Ectodermal cell (in vitro differentiated cells): ENCODE results near the gene PPP2R2C.

ENCODE experiments used
- H3K27ac ChIP-seq: 2 replicates; pipeline ENCODE4 v1.7.0; 2013; ENCODE audit warnings: mild to moderate bottlenecking, low read depth, low read length; ENCODE audit not compliant: insufficient read depth, poor library complexity, severe bottlenecking
- H3K27me3 ChIP-seq: 2 replicates; pipeline ENCODE4 v1.7.0; 2013; ENCODE audit warnings: mild to moderate bottlenecking, low read length; ENCODE audit not compliant: insufficient read depth, control insufficient read depth, poor library complexity, severe bottlenecking
- H3K36me3 ChIP-seq: one replicate; pipeline ENCODE4 v1.7.0; 2013; ENCODE audit warnings: low read length; ENCODE audit not compliant: control insufficient read depth, insufficient read depth
- H3K4me1 ChIP-seq: one replicate; pipeline ENCODE4 v1.7.0; 2013; ENCODE audit warnings: low read length; ENCODE audit not compliant: control insufficient read depth, insufficient read depth
- H3K4me3 ChIP-seq: 2 replicates; pipeline ENCODE4 v1.7.0; 2013; ENCODE audit warnings: low read depth, low read length, control low read depth; ENCODE audit not compliant: insufficient read depth
- H3K9me3 ChIP-seq: 2 replicates; pipeline ENCODE4 v1.7.0; 2013; ENCODE audit warnings: mild to moderate bottlenecking, low read length, moderate library complexity; ENCODE audit not compliant: control insufficient read depth
- WGBS, 2 experiments: methylation state at CpG; one replicate each; pipeline ENCODE4 v1.1.7; 2013; ENCODE audit warnings: missing lambda C conversion rate in 2 of 2; 5-methylcytosine and 5-hydroxymethylcytosine counted together

The PPP2R2C gene

GRCh38 chr4:6381571-6382123 is 90.8 kb downstream of the PPP2R2C start:
- WGBS, 2 experiments = 81 to 91% methylated on average over 4 of the region's 4 CpGs
- Histone ChIP-seq H3K4me3 (no peak overlapping the region), H3K27me3 (no peaks in the 10 kb centered on the region), H3K36me3 (no peaks in the 10 kb centered on the region), H3K27ac (no peak overlapping the region), H3K9me3 (no peaks in the 10 kb centered on the region), H3K4me1 (peaks cover 28% of the 10 kb centered on the region)

GRCh38 chr4:6380746-6381410 is 91.5 kb downstream of the PPP2R2C start:
- Histone ChIP-seq H3K9me3 (no peaks in the 10 kb centered on the region), H3K4me1 (peaks cover 29% of the 10 kb centered on the region), H3K36me3 (no peaks in the 10 kb centered on the region), H3K4me3 (no peak overlapping the region), H3K27ac (no peak overlapping the region), H3K27me3 (no peaks in the 10 kb centered on the region)
- 82 to 88% methylated on average over 21 of the region's 21 CpGs for WGBS, 2 experiments

GRCh38 chr4:6379767-6380745 is 92.4 kb downstream of the PPP2R2C start:
- no peaks in the 10 kb centered on the region for H3K9me3 ChIP-seq
- H3K4me3 ChIP-seq = no peak overlapping the region
- H3K36me3 ChIP-seq = no peaks in the 10 kb centered on the region
- H3K4me1 ChIP-seq = peaks cover 29% of the 10 kb centered on the region
- WGBS, 2 experiments = 57 to 59% methylated on average over 24 of the region's 24 CpGs
- H3K27me3 ChIP-seq = no peaks in the 10 kb centered on the region
- H3K27ac ChIP-seq = no peak overlapping the region

- no peak overlapping the region for H3K4me3 ChIP-seq
- H3K4me1 ChIP-seq = peaks cover 29% of the 10 kb centered on the region
- no peak overlapping the region for H3K27ac ChIP-seq
- H3K36me3 ChIP-seq = no peaks in the 10 kb centered on the region
- H3K27me3 ChIP-seq = no peaks in the 10 kb centered on the region
- H3K9me3 ChIP-seq = no peaks in the 10 kb centered on the region
- WGBS, 2 experiments = 92% methylated on average over 41 of the region's 41 CpGs
Measured at GRCh38 chr4:6378493-6379445, 93.6 kb downstream of the PPP2R2C start.

GRCh38 chr4:6377626-6378492 is 94.6 kb downstream of the PPP2R2C start:
- WGBS, 2 experiments = 57 to 64% methylated on average over 25 of the region's 25 CpGs
- no peaks in the 10 kb centered on the region for H3K27me3 ChIP-seq
- no peak overlapping the region for H3K4me3 ChIP-seq
- no peaks in the 10 kb centered on the region for H3K36me3 ChIP-seq
- no peaks in the 10 kb centered on the region for H3K9me3 ChIP-seq
- peaks cover 29% of the 10 kb centered on the region for H3K4me1 ChIP-seq
- no peak overlapping the region for H3K27ac ChIP-seq

GRCh38 chr4:6375620-6376295 is 96.7 kb downstream of the PPP2R2C start:
- H3K4me1 ChIP-seq = peaks cover 26% of the 10 kb centered on the region
- no peaks in the 10 kb centered on the region for H3K9me3 ChIP-seq
- no peaks in the 10 kb centered on the region for H3K27me3 ChIP-seq
- 92 to 94% methylated on average over 19 of the region's 19 CpGs for WGBS, 2 experiments
- no peak overlapping the region for H3K27ac ChIP-seq
- H3K4me3 ChIP-seq = no peak overlapping the region
- H3K36me3 ChIP-seq = no peaks in the 10 kb centered on the region

- 93% methylated on average over 10 of the region's 10 CpGs for WGBS, 2 experiments
- no peak overlapping the region for H3K27ac ChIP-seq
- peaks cover 26% of the 10 kb centered on the region for H3K4me1 ChIP-seq
- no peaks in the 10 kb centered on the region for H3K27me3 ChIP-seq
- no peaks in the 10 kb centered on the region for H3K9me3 ChIP-seq
- no peak overlapping the region for H3K4me3 ChIP-seq
- no peaks in the 10 kb centered on the region for H3K36me3 ChIP-seq
Measured at GRCh38 chr4:6374575-6374974, 97.8 kb downstream of the PPP2R2C start.

GRCh38 chr4:6373541-6374410 is 98.6 kb downstream of the PPP2R2C start:
- Histone ChIP-seq H3K36me3 (no peaks in the 10 kb centered on the region), H3K9me3 (no peaks in the 10 kb centered on the region), H3K27ac (no peak overlapping the region), H3K27me3 (no peaks in the 10 kb centered on the region), H3K4me1 (peaks cover 28% of the 10 kb centered on the region), H3K4me3 (no peak overlapping the region)
- 91 to 95% methylated on average over 12 of the region's 12 CpGs for WGBS, 2 experiments
